Suppressor macrophage treated with lipopolysaccharide for 4 hours (primary cell): ENCODE data around the gene TMEM18.
A peak's percentile ranks its signal among the peaks of the same experiment; 100 is the strongest.
"Not testable (repeated sequence)": the region's sequence is repeated elsewhere in the genome, so short reads cannot be mapped to it uniquely, and the experiment has no call there.

ENCODE experiments used
- DNase-seq: peaks from one replicate; pipeline ENCODE4 v3.0.0-alpha.2; 2020

The TMEM18 gene

GRCh38 chr2:692767-693166 is 15.6 kb upstream of the TMEM18 start:
- DNase-seq, result no peak

GRCh38 chr2:691821-692761 is 14.9 kb upstream of the TMEM18 start:
- no peak for DNase-seq

DNA sequence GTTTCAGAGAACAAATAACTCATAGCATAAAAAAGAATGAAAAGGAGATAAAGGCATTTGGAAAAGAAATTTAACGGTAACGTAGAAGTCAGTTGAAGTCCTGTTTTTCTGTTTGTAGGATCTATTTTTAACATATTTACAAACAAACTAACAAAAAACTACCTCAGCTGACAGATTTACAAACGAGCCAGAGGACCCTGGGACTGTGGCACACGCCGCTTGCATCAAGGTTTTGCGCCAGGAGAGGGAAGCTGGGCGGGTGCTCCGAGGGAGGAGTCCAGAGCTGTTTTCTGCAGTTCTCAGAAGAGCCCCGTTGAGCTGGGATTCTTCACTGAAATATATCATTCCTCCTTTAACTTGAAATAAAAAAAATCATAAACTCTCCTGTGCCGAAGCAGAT is 13.6 kb upstream of the TMEM18 start:
- DNase-seq, result no peak

DNA sequence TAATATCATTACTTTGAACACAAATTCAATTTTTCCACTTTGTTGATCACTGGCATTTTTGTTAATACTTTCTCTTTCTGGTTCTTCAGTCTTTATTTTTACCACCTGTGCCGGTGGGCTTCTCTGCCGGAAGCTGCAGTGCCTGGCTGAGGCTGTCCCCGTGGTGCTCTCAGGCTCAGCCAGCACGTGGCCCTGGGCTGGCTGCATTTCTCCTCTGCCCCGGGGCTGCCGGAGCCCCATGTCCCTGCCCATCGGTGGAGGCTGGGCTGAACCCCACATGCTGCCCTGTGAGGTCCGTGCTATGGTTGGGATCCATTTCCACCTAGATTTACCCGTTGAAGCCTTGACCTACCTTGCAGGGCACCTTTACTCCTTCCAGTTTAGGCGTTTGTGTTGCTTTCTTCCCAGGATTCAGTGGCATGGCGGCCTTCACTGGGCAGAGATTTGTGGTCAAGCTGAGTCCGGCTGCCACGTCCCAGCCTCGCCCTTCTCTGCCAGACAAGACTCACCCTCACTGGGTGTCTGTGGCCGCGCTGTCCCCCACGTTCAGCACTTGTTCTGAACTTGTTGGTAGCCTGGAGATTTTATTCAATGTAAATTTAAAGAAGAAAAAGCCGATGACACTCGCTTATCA is 12.8 kb upstream of the TMEM18 start:
- DNase-seq, result no peak

- no peak for DNase-seq
Measured at GRCh38 chr2:689237-689636, 12.0 kb upstream of the TMEM18 start.

GRCh38 chr2:688504-689076 is 11.4 kb upstream of the TMEM18 start:
- no peak for DNase-seq

DNA sequence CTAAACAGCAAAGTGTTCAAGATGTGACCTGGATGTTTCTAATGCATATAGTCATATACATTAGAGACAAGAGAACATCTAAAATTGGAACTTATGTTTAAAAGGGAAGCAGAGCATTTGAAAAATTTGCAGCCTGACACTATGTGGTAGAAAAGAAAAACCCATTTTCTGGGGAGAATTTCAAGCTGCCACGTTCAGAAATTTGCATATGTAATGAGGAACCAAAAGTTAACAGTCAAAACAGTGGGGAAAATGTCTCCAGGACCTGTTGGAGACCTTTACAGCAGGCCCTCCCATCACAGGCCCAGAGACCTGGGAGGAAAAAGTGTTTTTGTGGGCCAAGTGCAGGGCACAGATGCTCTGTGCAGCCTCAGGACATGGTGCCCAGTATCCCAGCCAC is 8.2 kb upstream of the TMEM18 start:
- DNase-seq, result no peak

DNA sequence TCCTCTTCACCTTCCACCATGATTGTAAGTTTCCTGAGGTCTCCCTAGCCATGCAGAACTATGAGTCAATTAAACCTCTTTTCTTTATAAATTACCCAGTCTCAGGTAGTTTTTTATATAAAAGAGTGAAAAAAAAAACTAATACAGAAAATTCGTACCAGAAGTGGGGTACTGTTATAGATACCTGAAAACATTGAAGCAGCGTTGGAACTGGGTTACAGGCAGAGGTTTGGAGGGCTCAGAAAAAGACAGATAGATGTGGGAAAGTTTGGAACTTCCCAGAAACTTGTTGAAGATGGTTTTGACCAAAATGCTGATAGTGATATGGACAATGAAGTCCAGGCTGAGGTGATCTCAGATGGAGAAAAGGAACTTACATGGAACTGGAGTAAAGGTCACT is 7.7 kb upstream of the TMEM18 start:
- DNase-seq, result not testable (repeated sequence)

GRCh38 chr2:682226-682625 is 5.0 kb upstream of the TMEM18 start:
- DNase-seq, result no peak

- no peak for DNase-seq
Measured at GRCh38 chr2:681312-681711, 4.1 kb upstream of the TMEM18 start.

DNA sequence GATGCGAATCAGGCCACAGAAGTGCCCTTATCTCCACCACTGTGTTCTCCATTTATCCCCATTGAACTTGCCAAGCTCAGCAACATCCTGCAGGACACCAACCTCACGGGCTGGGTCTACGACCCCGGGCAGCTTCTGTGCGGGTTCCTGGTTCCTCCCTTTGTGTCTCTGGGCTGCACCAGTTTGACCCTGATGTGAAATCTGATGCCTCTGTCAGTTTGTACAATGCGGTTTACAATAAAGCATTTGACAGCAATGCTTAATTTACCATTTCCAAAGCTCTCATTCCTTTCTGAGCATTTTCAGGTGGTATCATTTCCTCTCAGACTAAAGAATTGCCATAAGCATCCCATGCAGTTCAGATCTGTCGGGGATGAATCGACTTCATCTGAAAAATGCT is 3.3 kb upstream of the TMEM18 start:
- DNase-seq, result no peak

DNA sequence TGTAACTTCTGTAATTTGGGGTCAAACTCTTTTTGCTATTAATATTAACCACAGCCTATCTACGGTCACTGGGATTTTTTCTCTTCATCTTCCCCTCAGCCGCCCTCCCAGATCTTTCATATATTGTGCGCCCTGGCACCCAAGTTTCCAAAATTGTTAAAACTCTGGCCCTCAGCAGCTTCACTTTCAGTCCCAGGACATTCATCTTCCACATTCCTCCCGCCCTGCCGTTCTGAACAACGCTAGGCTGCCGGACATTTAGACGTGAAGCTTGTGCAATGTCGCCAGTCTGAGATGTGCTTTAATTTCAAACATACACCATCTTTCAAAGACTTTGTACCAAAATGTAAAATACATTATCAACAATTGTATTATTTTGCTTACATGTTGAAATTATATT is 1.8 kb upstream of the TMEM18 start:
- DNase-seq, result no peak

DNA sequence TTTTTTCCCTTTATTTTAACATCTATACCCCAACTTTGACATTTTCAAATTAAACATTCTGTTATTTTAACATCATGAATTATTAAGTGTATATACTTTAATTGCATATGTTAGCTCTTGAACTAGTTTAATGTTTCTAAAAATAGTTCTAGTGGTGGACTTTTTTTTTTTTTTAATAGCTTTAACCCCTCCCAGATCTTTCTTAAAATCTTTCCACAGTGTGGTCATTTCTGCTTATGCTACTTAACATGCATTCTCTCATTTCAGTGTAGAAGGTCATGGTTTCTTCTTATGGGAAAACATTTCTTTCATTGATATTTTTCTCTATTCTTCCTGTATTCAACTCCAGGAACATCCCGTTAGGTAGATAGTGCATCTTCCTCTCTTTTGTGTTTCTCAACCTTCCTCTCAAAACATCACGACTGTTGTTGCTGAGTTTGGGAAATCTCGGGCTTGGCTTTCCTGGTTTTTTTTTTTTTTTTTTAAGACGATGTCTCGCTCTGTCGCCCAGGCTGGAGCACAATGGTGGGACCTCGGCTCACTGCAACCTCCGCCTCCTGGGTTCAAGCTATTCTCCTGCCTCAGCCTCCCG is 849 bp upstream of the TMEM18 start:
- peak; percentile 23 for DNase-seq

DNA sequence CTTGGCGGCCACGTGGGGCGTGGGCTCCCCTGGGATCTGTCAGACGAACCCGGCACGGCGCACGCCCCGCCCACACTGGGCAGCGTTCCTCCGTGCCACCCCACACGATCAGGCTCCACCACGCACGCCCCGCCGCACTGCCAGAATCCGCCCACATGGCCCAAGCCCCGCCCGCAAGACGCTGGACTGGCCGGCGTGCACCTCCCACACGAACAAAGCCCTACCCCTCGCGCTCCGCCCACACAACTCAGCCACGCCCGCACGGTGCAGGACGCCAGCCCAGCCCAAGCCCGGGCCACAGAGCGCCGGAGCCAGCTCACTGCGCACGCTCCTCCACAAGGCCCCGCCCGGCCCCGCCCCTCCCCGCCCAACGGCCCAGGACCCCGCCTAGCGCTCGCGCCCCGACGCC is 555 bp downstream of the TMEM18 start:
- peak; percentile 99 for DNase-seq

DNA sequence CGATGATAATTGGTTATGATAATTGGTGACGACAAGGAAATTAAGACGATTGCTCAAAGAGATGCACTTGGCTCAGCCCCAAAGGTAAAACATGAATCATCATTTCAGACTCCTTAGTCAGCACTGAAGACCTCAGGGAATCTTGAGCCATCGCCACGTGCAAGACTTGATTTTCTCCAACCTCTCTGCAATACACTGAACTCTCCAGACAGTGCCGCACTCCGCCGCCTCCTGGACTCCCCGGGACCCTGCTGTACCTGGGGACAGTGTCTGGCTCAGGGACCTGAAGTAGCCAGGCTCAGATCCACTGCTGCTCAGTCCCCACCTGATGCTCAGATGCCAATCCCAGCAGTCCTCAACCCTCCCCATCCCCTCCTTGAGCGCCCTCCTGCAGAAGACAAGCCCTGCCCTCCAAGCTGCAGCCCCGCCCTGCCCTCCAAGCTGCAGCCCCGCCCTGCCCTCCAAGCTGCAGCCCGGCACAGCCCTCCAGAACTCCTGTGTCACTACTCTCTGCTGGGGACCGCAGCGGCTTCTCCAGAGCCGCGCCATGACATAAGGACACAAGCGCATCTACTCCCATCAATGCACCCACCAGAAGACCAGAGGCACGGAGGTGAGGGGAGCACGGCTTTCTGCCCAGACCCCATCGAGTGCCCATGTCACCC is 1.1 kb downstream of the TMEM18 start:
- DNase-seq, result peak; percentile 33

DNA sequence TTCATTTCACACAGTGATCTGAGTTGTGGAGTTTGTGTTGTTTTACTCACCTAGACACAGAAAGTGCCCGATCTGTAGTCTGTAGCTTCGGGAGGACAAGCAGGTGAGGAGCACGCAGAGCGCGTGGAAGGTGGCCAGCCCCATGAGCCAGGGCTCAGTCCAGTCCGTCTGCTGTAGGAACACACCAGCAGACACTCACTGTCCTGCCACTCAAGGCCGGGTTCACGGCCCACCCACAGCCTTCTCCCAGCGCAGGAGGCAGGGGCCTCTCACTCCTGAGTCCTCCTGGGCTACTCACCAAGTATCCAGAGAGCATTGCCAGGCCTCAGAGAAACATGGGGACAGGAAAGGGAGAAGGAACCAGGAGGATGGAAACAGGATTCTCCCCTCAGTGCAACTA is 1.7 kb downstream of the TMEM18 start:
- DNase-seq, result no peak

DNA sequence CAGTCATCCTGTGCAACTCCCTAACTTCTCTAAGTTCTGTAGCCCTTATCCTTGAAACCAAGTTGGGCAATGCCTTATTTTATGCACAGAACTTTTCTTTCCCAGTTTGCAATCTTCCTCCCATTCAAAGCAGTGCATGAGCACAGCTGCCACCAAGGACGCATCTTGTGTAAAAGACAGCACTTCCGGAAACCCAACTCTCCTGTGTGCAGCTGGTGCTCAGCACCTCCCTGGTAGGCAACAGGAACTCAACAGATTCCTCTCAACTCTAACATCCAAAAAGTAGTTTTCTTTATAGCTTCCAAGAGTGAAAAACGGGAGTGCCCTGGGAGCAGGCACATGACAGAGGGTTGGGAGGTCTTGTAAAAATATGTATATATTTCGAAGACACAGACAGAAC is 2.2 kb downstream of the TMEM18 start:
- DNase-seq, result no peak

DNA sequence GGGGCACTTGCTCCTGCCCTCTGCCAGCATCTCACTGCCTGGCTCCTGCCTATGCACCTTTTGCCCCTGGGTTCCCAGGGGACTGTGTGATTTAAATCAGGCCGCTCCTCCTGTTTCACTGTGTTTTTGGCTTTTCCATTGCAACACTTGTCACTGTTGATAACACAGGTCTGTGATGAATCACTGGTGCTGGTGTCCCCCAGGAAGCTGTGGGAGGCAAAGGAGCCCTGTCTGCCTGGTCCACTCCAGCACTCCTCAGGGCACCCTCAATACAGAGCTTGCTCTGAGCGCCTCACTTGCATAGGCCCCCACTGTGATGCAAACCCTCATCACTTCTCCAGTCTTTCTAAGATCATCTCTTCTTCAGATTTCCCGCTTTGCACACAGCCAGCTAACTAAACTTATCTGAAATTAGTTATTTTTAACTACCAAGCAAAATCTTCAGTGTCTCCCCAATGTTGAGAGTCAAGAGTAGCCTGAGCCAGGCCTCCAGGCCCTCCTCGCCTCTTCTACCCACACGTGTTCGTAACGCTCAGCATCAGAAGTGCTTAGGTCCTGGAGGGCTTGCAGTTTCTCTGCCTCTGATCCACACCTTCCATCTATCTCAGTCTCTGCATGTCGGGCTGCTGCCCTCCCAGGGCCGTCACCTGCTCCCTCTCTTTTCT is 2.8 kb downstream of the TMEM18 start:
- DNase-seq, result no peak

GRCh38 chr2:673615-674320 is 3.4 kb downstream of the TMEM18 start:
- DNase-seq, result no peak

DNA sequence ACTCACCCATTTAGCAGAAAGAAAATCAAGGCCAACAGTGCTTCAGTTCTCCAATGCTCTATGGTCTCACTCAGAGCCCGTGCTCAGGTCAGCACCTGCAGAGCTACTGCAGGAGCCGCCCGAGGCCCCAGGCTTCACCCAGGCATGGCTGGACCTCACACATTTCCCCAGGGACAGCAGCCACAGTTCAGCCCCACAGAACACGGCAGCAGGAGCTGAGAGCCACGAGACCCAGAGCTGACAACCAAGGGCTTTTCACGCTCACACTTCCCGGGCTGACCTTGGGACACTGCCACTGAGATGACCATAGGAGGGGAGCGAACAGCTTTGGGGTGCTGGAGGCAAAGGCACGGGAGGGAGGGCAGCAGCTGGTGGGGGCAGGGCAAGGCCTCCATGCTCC is 4.2 kb downstream of the TMEM18 start:
- no peak for DNase-seq

DNA sequence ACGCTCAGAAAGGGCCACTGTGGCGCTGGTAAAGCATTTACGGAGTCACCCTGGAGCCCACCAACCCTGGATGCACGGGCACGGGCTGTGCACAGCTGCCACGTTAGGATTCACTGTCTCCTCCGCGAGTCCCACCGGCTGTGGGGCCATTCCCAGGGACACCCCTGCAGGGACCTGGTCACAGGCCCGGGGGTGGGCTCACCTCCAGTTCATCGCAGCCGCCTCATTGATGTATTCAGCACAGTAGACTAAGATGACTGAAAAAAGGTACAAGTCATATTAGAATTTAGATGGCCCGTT is 4.7 kb downstream of the TMEM18 start:
- no peak for DNase-seq
